Central memory CD8-positive, alpha-beta T cell (primary cell): ENCODE results near the gene ZNF367.
A peak's percentile ranks its signal among the peaks of the same experiment; 100 is the strongest.

Source experiments
- ATAC-seq: fragments of 150-1000 bp; cut with Tn5 transposase; replicated peaks from 2 replicates; pipeline ENCODE4 v1.10.0; 2022; ENCODE audit warnings: mild to moderate bottlenecking, moderate FRiP score, moderate number of reproducible peaks; ENCODE audit not compliant: poor library complexity, severe bottlenecking; ENCODE audit errors: extremely low read depth
- DNase-seq, 2 donors: peaks; one replicate each; pipeline ENCODE4 v3.0.0; 2021; ENCODE audit warnings: low spot score in 2 of 2
- H3K27ac Mint-ChIP-seq: one replicate; pipeline ENCODE4 v1.8.0; 2022; ENCODE audit warnings: low read depth, mild to moderate bottlenecking, moderate library complexity, mixed read lengths
- H3K27me3 Mint-ChIP-seq: one replicate; pipeline ENCODE4 v1.8.0; 2022; ENCODE audit warnings: mixed read lengths
- H3K36me3 Mint-ChIP-seq: one replicate; pipeline ENCODE4 v1.8.0; 2022; ENCODE audit warnings: mild to moderate bottlenecking, moderate library complexity, mixed read lengths; ENCODE audit not compliant: insufficient read depth
- H3K4me1 Mint-ChIP-seq: one replicate; pipeline ENCODE4 v1.8.0; 2022; ENCODE audit warnings: mixed read lengths
- H3K4me3 Mint-ChIP-seq: one replicate; pipeline ENCODE4 v1.8.0; 2022; ENCODE audit warnings: mild to moderate bottlenecking, moderate library complexity, mixed read lengths
- H3K9me3 Mint-ChIP-seq: one replicate; pipeline ENCODE4 v1.8.0; 2022; ENCODE audit warnings: mixed read lengths

The ZNF367 gene

GRCh38 chr9:96429732-96430131 is 11.6 kb upstream of the ZNF367 start:
- H3K27ac Mint-ChIP-seq, result no peak overlapping the region

GRCh38 chr9:96425500-96426169 is 7.5 kb upstream of the ZNF367 start:
- peaks cover 2% of the 10 kb centered on the region for H3K36me3 Mint-ChIP-seq
- ATAC-seq (peak; percentile 92), DNase-seq (no peak)
- H3K4me1 Mint-ChIP-seq, result peaks cover 16% of the 10 kb centered on the region
- no peaks in the 10 kb centered on the region for H3K9me3 Mint-ChIP-seq
- H3K27me3 Mint-ChIP-seq, result no peaks in the 10 kb centered on the region
- peak overlapping the region; percentile 91 for H3K27ac Mint-ChIP-seq
- H3K4me3 Mint-ChIP-seq, result peak overlapping the region; percentile 45

More at GRCh38 chr9:96429732-96430131, 11.6 kb upstream of the ZNF367 start:
- no peak for DNase-seq
- Mint-ChIP-seq H3K9me3 (no peaks in the 10 kb centered on the region), H3K36me3 (peaks cover 2% of the 10 kb centered on the region), H3K4me1 (peaks cover 10% of the 10 kb centered on the region), H3K4me3 (no peak overlapping the region), H3K27me3 (peaks cover 10% of the 10 kb centered on the region)
- ATAC-seq, result no peak

GRCh38 chr9:96423985-96424336 is 5.8 kb upstream of the ZNF367 start:
- H3K27ac Mint-ChIP-seq, result no peak overlapping the region
- H3K4me3 Mint-ChIP-seq, result no peak overlapping the region
- DNase-seq (no peak), ATAC-seq (no peak)
- H3K9me3 Mint-ChIP-seq, result no peaks in the 10 kb centered on the region
- no peaks in the 10 kb centered on the region for H3K27me3 Mint-ChIP-seq
- H3K4me1 Mint-ChIP-seq, result peaks cover 24% of the 10 kb centered on the region
- peaks cover 2% of the 10 kb centered on the region for H3K36me3 Mint-ChIP-seq

- ATAC-seq (no peak), DNase-seq (no peak)
- Mint-ChIP-seq H3K36me3 (peaks cover 4% of the 10 kb centered on the region), H3K4me3 (no peak overlapping the region), H3K27me3 (no peaks in the 10 kb centered on the region), H3K27ac (no peak overlapping the region), H3K9me3 (no peaks in the 10 kb centered on the region), H3K4me1 (peaks cover 24% of the 10 kb centered on the region)
Observed at GRCh38 chr9:96423322-96423984, 5.3 kb upstream of the ZNF367 start.

GRCh38 chr9:96420468-96421219 is 2.5 kb upstream of the ZNF367 start:
- H3K36me3 Mint-ChIP-seq, result peaks cover 17% of the 10 kb centered on the region

GRCh38 chr9:96419691-96419969 is 1.5 kb upstream of the ZNF367 start:
- no peaks in the 10 kb centered on the region for H3K9me3 Mint-ChIP-seq
- H3K36me3 Mint-ChIP-seq, result peaks cover 17% of the 10 kb centered on the region
- ATAC-seq (no peak), DNase-seq (no peak)
- peak overlapping the region; percentile 89 for H3K4me3 Mint-ChIP-seq
- H3K4me1 Mint-ChIP-seq, result peaks cover 22% of the 10 kb centered on the region
- H3K27ac Mint-ChIP-seq, result peak overlapping the region; percentile 85
- H3K27me3 Mint-ChIP-seq, result no peaks in the 10 kb centered on the region

More at GRCh38 chr9:96420468-96421219, 2.5 kb upstream of the ZNF367 start:
- Mint-ChIP-seq H3K27ac (no peak overlapping the region), H3K4me1 (peaks cover 26% of the 10 kb centered on the region), H3K9me3 (no peaks in the 10 kb centered on the region), H3K4me3 (no peak overlapping the region), H3K27me3 (no peaks in the 10 kb centered on the region)
- ATAC-seq, result no peak
- no peak for DNase-seq

GRCh38 chr9:96418920-96419690 is 935 bp upstream of the ZNF367 start:
- ATAC-seq (peak; percentile 17), DNase-seq (peak; percentile 20 to 46)
- peak overlapping the region; percentile 85 for H3K27ac Mint-ChIP-seq
- H3K4me1 Mint-ChIP-seq, result peaks cover 24% of the 10 kb centered on the region
- no peaks in the 10 kb centered on the region for H3K27me3 Mint-ChIP-seq
- peaks cover 17% of the 10 kb centered on the region for H3K36me3 Mint-ChIP-seq
- peak overlapping the region; percentile 89 for H3K4me3 Mint-ChIP-seq
- H3K9me3 Mint-ChIP-seq, result no peaks in the 10 kb centered on the region

- H3K36me3 Mint-ChIP-seq, result peaks cover 17% of the 10 kb centered on the region
Observed at GRCh38 chr9:96417661-96418082, 498 bp downstream of the ZNF367 start.

GRCh38 chr9:96417051-96417586 is 1.1 kb downstream of the ZNF367 start:
- peaks cover 33% of the 10 kb centered on the region for H3K4me1 Mint-ChIP-seq
- peak; percentile 78 to 84 for DNase-seq

More at GRCh38 chr9:96417661-96418082, 498 bp downstream of the ZNF367 start:
- Mint-ChIP-seq H3K4me1 (peaks cover 32% of the 10 kb centered on the region), H3K27me3 (no peaks in the 10 kb centered on the region), H3K4me3 (peak overlapping the region; percentile 89), H3K9me3 (no peaks in the 10 kb centered on the region), H3K27ac (peak overlapping the region; percentile 85)
- ATAC-seq (peak; percentile 16), DNase-seq (peak in 1 of 2 donors; percentile 42)

GRCh38 chr9:96413302-96414221 is 4.6 kb downstream of the ZNF367 start:
- peak overlapping the region; percentile 67 for H3K4me3 Mint-ChIP-seq
- ATAC-seq, result no peak

More at GRCh38 chr9:96417051-96417586, 1.1 kb downstream of the ZNF367 start:
- Mint-ChIP-seq H3K9me3 (no peaks in the 10 kb centered on the region), H3K36me3 (peaks cover 18% of the 10 kb centered on the region), H3K27me3 (no peaks in the 10 kb centered on the region), H3K27ac (peak overlapping the region; percentile 85), H3K4me3 (peak overlapping the region; percentile 89)
- peak; percentile 33 for ATAC-seq

GRCh38 chr9:96412174-96412913 is 5.8 kb downstream of the ZNF367 start:
- Mint-ChIP-seq H3K27ac (no peak overlapping the region), H3K4me3 (peak overlapping the region; percentile 67), H3K4me1 (peaks cover 39% of the 10 kb centered on the region), H3K36me3 (peaks cover 10% of the 10 kb centered on the region), H3K27me3 (no peaks in the 10 kb centered on the region), H3K9me3 (no peaks in the 10 kb centered on the region)
- ATAC-seq (no peak), DNase-seq (no peak)

More at GRCh38 chr9:96413302-96414221, 4.6 kb downstream of the ZNF367 start:
- DNase-seq, result no peak
- Mint-ChIP-seq H3K9me3 (no peaks in the 10 kb centered on the region), H3K27me3 (no peaks in the 10 kb centered on the region), H3K27ac (peak overlapping the region; percentile 80), H3K4me1 (peaks cover 33% of the 10 kb centered on the region), H3K36me3 (peaks cover 16% of the 10 kb centered on the region)
